WTC11 (cell line): Measurements from ENCODE around the gene PRKAG2. TPM values are rescaled to one million over a fixed set of nuclear protein-coding genes. Genes with fewer than 3 reads are reported as not detected.

Experiments used
- ATAC-seq: fragments of 200-7000 bp; cut with Tn5 transposase; 2 replicates; pipeline ENCODE4 v1.10.0; 2021; ENCODE audit warnings: mild to moderate bottlenecking, moderate library complexity
- CTCF ChIA-PET: fragments of 300-600 bp; sonication (Branson Sonifier 250); formaldehyde crosslinking; loops from one replicate; lab custom pipeline; 2021; ENCODE audit warnings: antibody characterized with exemption; lab: Charles Lee
- POLR2A ChIA-PET: fragments of 350-600 bp; sonication (Branson Sonifier 250); formaldehyde crosslinking; loops from one replicate; lab custom pipeline; 2021; ENCODE audit warnings: antibody characterized with exemption; lab: Charles Lee
- DNase-seq: peaks from one replicate; pipeline ENCODE4 v3.0.0; 2021; ENCODE audit warnings: low spot score
- H3K27ac Mint-ChIP-seq: 2 replicates; pipeline ENCODE4 v1.8.0; 2021; ENCODE audit warnings: mixed read lengths
- H3K27me3 Mint-ChIP-seq: 2 replicates; pipeline ENCODE4 v1.8.0; 2021; ENCODE audit warnings: low read depth, mild to moderate bottlenecking, moderate library complexity, mixed read lengths
- H3K36me3 Mint-ChIP-seq: 2 replicates; pipeline ENCODE4 v1.8.0; 2021; ENCODE audit warnings: mixed read lengths
- H3K4me1 Mint-ChIP-seq: 2 replicates; pipeline ENCODE4 v1.8.0; 2022; ENCODE audit warnings: mixed read lengths
- H3K4me3 Mint-ChIP-seq: 2 replicates; pipeline ENCODE4 v1.8.0; 2021; ENCODE audit warnings: mild to moderate bottlenecking, moderate library complexity, mixed read lengths
- H3K9me3 Mint-ChIP-seq: 2 replicates; pipeline ENCODE4 v1.8.0; 2021; ENCODE audit warnings: mixed read lengths
- E2F1 ChIP-seq: sonication (generic); formaldehyde crosslinking; IDR thresholded peaks from 2 replicates; pipeline ENCODE4 v1.8.0; 2022; ENCODE audit warnings: mild to moderate bottlenecking, missing genetic modification reagents
- E2F4 ChIP-seq: sonication (generic); formaldehyde crosslinking; IDR thresholded peaks from 2 replicates; pipeline ENCODE4 v1.8.1; 2022; ENCODE audit warnings: low read depth, mild to moderate bottlenecking, moderate library complexity, missing genetic modification reagents, borderline replicate concordance
- ELF4 ChIP-seq: sonication (generic); formaldehyde crosslinking; IDR thresholded peaks from 2 replicates; pipeline ENCODE4 v1.8.1; 2022; ENCODE audit warnings: low read depth, mild to moderate bottlenecking, moderate library complexity, missing genetic modification reagents
- ESRRA ChIP-seq: sonication (generic); formaldehyde crosslinking; IDR thresholded peaks from 2 replicates; pipeline ENCODE4 v1.8.1; 2022; ENCODE audit warnings: mild to moderate bottlenecking, missing genetic modification reagents, borderline replicate concordance
- FOXJ3 ChIP-seq: sonication (generic); formaldehyde crosslinking; IDR thresholded peaks from 2 replicates; pipeline ENCODE4 v1.9.0; 2021; ENCODE audit warnings: missing genetic modification reagents, mild to moderate bottlenecking, borderline replicate concordance
- MXD4 ChIP-seq: fragments of 250-450 bp; sonication (Bioruptor Pico); IDR thresholded peaks from 2 replicates; pipeline ENCODE4 v1.8.0; 2021; ENCODE audit warnings: mild to moderate bottlenecking, moderate library complexity, borderline replicate concordance
- MYBL2 ChIP-seq: sonication (generic); formaldehyde crosslinking; IDR thresholded peaks from 2 replicates; pipeline ENCODE4 v1.8.1; 2023; ENCODE audit warnings: mild to moderate bottlenecking, moderate library complexity, missing genetic modification reagents
- NR1H2 ChIP-seq: sonication (generic); formaldehyde crosslinking; IDR thresholded peaks from 2 replicates; pipeline ENCODE4 v1.9.0; 2021; ENCODE audit warnings: mild to moderate bottlenecking, moderate library complexity, missing genetic modification reagents
- OVOL2 ChIP-seq: fragments of 250-450 bp; sonication (Bioruptor Pico); IDR thresholded peaks from 2 replicates; pipeline ENCODE4 v1.9.0; 2021; ENCODE audit warnings: mild to moderate bottlenecking, borderline replicate concordance
- PRDM15 ChIP-seq: sonication (generic); formaldehyde crosslinking; IDR thresholded peaks from 2 replicates; pipeline ENCODE4 v1.8.0; 2022; ENCODE audit warnings: missing genetic modification reagents
- RORB ChIP-seq: fragments of 250-450 bp; sonication (Bioruptor Pico); IDR thresholded peaks from 2 replicates; pipeline ENCODE4 v1.9.0; 2021; ENCODE audit warnings: mild to moderate bottlenecking
- SMAD3 ChIP-seq: sonication (generic); formaldehyde crosslinking; IDR thresholded peaks from 2 replicates; pipeline ENCODE4 v1.8.0; 2022; ENCODE audit warnings: missing genetic modification reagents, mild to moderate bottlenecking, borderline replicate concordance
- TEAD4 ChIP-seq: sonication (generic); formaldehyde crosslinking; IDR thresholded peaks from 2 replicates; pipeline ENCODE4 v1.8.0; 2022; ENCODE audit warnings: mild to moderate bottlenecking, missing genetic modification reagents
- ZNF423 ChIP-seq: fragments of 250-450 bp; sonication (Bioruptor Pico); IDR thresholded peaks from 2 replicates; pipeline ENCODE4 v2.1.2; 2022; ENCODE audit warnings: mild to moderate bottlenecking, moderate library complexity
- total RNA-seq: library from RNA; stranded (reverse); gene quantifications from 3 replicates; pipeline ENCODE4 v1.2.3, GENCODE V29; 2021
- TF ChIP-seq, protein P1 (sequence below): sonication (generic); formaldehyde crosslinking; IDR thresholded peaks from 2 replicates; pipeline ENCODE4 v1.8.0; 2022; ENCODE audit warnings: mild to moderate bottlenecking, missing genetic modification reagents
- TF ChIP-seq, protein P2 (sequence below): fragments of 250-450 bp; sonication (Bioruptor Pico); IDR thresholded peaks from 2 replicates; pipeline ENCODE4 v1.9.0; 2021; ENCODE audit warnings: moderate library complexity, mild to moderate bottlenecking, inconsistent platforms, borderline replicate concordance
- TF ChIP-seq, protein P3 (sequence below): sonication (generic); formaldehyde crosslinking; conservative IDR thresholded peaks from 2 replicates; pipeline ENCODE4 v1.8.1; 2023; ENCODE audit warnings: mild to moderate bottlenecking, low read depth, missing genetic modification reagents, moderate library complexity
- TF ChIP-seq, protein P4 (sequence below): fragments of 250-450 bp; sonication (Bioruptor Pico); IDR thresholded peaks from 2 replicates; pipeline ENCODE4 v1.9.0; 2021; ENCODE audit warnings: mild to moderate bottlenecking

Gene PRKAG2
- total RNA-seq, 1 experiment from 2014 or later: 20.3 TPM

DNA sequence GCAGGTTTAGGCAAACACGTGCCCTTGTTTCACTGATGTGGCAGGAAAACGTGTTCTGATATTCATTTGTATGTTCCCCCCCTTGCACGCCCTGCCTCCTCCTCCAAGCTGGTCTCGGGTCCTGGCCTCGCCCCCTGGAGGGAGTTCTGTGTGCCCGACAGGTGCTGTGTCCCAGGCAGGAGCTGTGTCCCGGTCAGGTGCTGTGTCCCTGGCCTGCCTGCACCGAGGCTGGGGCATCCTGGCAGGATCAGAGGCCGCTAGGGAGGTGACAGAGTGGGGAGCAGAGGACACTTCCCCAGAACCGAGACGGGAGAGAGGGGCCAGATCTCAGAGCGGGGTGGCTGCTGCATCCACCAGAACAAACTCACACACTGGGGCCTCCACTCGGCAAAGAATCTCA lies 45.3 kb downstream of the PRKAG2 start (continued):
- TF ChIP-seq, protein P1, sequence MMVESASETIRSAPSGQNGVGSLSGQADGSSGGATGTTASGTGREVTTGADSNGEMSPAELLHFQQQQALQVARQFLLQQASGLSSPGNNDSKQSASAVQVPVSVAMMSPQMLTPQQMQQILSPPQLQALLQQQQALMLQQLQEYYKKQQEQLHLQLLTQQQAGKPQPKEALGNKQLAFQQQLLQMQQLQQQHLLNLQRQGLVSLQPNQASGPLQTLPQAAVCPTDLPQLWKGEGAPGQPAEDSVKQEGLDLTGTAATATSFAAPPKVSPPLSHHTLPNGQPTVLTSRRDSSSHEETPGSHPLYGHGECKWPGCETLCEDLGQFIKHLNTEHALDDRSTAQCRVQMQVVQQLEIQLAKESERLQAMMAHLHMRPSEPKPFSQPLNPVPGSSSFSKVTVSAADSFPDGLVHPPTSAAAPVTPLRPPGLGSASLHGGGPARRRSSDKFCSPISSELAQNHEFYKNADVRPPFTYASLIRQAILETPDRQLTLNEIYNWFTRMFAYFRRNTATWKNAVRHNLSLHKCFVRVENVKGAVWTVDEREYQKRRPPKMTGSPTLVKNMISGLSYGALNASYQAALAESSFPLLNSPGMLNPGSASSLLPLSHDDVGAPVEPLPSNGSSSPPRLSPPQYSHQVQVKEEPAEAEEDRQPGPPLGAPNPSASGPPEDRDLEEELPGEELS (CRISPR knock-in tag): no peak
- no peak for TF ChIP-seq TEAD4
- TF ChIP-seq E2F4: no peak
- no peak for TF ChIP-seq MYBL2 (CRISPR knock-in tag)
- TF ChIP-seq ESRRA (CRISPR knock-in tag): no peak
- no peak for TF ChIP-seq E2F1 (CRISPR knock-in tag)
- TF ChIP-seq NR1H2 (CRISPR knock-in tag): no peak
- TF ChIP-seq FOXJ3 (CRISPR knock-in tag): no peak

GRCh38 chr7:151830121-151830830 lies 46.6 kb downstream of the PRKAG2 start:
- H3K36me3 Mint-ChIP-seq: no peaks in the 10 kb centered on the region
- POLR2A ChIA-PET: no interaction called here
- no peak overlapping the region for H3K4me3 Mint-ChIP-seq
- CTCF ChIA-PET: no interaction called here
- H3K27me3 Mint-ChIP-seq: no peaks in the 10 kb centered on the region
- H3K4me1 Mint-ChIP-seq: peaks cover 3% of the 10 kb centered on the region; the same call in 1 of the 2 replicates
- no peaks in the 10 kb centered on the region for H3K9me3 Mint-ChIP-seq
- DNase-seq: no peak
- TF ChIP-seq ZNF423 (CRISPR knock-in tag) (no peak), OVOL2 (CRISPR knock-in tag) (no peak), MXD4 (CRISPR knock-in tag) (no peak), E2F1 (CRISPR knock-in tag) (no peak), PRDM15 (CRISPR knock-in tag) (no peak), ELF4 (CRISPR knock-in tag) (no peak), SMAD3 (CRISPR knock-in tag) (no peak), RORB (CRISPR knock-in tag) (no peak)
- TF ChIP-seq, protein P1 (CRISPR knock-in tag): no peak
- TF ChIP-seq, protein P2, sequence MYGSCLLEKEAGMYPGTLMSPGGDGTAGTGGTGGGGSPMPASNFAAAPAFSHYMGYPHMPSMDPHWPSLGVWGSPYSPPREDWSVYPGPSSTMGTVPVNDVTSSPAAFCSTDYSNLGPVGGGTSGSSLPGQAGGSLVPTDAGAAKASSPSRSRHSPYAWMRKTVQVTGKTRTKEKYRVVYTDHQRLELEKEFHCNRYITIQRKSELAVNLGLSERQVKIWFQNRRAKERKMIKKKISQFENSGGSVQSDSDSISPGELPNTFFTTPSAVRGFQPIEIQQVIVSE (CRISPR knock-in tag): no peak
- TF ChIP-seq, protein P3, sequence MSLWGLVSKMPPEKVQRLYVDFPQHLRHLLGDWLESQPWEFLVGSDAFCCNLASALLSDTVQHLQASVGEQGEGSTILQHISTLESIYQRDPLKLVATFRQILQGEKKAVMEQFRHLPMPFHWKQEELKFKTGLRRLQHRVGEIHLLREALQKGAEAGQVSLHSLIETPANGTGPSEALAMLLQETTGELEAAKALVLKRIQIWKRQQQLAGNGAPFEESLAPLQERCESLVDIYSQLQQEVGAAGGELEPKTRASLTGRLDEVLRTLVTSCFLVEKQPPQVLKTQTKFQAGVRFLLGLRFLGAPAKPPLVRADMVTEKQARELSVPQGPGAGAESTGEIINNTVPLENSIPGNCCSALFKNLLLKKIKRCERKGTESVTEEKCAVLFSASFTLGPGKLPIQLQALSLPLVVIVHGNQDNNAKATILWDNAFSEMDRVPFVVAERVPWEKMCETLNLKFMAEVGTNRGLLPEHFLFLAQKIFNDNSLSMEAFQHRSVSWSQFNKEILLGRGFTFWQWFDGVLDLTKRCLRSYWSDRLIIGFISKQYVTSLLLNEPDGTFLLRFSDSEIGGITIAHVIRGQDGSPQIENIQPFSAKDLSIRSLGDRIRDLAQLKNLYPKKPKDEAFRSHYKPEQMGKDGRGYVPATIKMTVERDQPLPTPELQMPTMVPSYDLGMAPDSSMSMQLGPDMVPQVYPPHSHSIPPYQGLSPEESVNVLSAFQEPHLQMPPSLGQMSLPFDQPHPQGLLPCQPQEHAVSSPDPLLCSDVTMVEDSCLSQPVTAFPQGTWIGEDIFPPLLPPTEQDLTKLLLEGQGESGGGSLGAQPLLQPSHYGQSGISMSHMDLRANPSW (CRISPR knock-in tag): no peak
- TF ChIP-seq, protein P4, sequence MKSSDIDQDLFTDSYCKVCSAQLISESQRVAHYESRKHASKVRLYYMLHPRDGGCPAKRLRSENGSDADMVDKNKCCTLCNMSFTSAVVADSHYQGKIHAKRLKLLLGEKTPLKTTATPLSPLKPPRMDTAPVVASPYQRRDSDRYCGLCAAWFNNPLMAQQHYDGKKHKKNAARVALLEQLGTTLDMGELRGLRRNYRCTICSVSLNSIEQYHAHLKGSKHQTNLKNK: no peak
- no peak overlapping the region for H3K27ac Mint-ChIP-seq
- no peak for ATAC-seq
